ELR (cell line): ENCODE data around the gene PRKAB1.
"Not testable (repeated sequence)": the region's sequence is repeated elsewhere in the genome, so short reads cannot be mapped to it uniquely, and the experiment has no call there.

ENCODE experiments used
- DNase-seq: peaks from one replicate; pipeline ENCODE4 v3.0.0-alpha.2; 2015; ENCODE audit warnings: low read depth

PRKAB1 gene, protein sequence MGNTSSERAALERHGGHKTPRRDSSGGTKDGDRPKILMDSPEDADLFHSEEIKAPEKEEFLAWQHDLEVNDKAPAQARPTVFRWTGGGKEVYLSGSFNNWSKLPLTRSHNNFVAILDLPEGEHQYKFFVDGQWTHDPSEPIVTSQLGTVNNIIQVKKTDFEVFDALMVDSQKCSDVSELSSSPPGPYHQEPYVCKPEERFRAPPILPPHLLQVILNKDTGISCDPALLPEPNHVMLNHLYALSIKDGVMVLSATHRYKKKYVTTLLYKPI

GRCh38 chr12:119667577-119668323, at the start of gene PRKAB1:
Gene PRKAB1 (plus strand): TSS chr12:119668133. CDS start chr12:119668245, 112 bp downstream.
- peak; percentile 98 for DNase-seq

- not testable (repeated sequence) for DNase-seq
These were observed 49.5 kb upstream of the PRKAB1 start for GRCh38 chr12:119618328-119618896.

DNA sequence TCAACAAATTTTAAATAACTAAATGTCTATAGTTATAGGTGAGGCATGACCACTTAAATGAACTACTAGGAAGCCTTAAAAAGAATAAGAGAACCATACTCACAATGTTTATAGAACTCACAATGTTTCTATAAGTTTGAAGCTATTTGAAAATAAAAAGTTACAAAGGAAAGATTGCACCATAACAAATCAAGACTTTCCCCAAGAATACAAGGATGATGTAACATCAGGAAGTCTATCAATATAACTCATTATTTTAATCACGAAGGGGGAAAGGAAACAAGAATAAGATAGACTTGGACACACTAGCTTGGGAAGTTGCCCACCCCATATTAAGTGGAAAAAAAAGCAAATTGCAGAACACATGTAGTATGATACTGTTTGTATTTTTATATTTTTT, 47.4 kb upstream of the PRKAB1 start:
- DNase-seq, result no peak

DNA sequence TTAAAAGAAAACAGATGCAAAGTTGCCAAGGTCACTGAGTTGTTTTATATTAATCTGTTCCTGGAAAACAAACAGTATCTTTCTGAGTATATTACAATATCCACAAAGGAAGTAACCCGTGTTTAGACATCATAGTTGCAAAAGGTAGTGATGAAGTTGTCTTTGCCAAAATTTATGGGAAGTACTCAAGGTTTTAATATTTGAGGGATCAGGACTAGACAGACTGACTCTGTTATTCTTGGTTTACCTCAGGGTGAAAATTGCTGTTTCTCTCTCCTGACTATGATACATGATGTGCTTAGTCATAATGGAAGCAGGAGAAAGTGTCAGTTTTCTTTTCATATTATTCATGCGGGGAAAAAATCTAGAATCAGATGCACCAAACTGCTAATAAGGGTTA, 46.1 kb upstream of the PRKAB1 start:
- DNase-seq, result no peak

GRCh38 chr12:119624966-119625365, 43.0 kb upstream of the PRKAB1 start:
- DNase-seq, result no peak

DNA sequence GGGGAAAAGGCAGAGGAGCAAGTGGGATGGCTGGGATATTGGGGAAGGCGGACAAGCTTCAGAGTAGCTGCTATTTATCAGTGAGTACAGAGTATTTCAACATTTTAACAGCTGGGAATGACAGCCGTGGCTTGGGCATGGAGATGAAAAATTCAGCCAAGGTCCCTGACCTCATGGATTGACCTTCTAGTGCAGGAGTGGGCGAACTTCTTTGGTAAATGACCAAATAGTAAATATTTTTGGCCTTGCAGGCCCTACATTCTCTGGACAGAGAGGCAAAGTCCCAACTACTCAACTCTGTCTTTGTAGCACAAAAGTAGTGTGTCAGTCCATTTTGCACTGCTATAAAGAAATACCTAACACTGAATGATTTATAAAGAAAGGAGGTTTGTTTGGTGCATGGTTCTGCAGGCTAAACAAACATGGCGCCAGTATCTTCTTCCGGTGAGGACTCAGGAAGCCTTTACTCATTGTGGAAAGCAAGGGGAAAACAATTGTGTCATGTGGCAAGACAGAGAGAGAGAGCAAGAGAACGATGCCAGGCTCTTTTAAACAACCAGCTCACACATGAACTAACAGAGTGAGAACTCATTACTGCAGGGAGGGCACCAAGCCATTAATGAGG, 40.8 kb upstream of the PRKAB1 start:
- DNase-seq, result no peak

- no peak for DNase-seq
These were observed 40.2 kb upstream of the PRKAB1 start for GRCh38 chr12:119627686-119628085.

DNA sequence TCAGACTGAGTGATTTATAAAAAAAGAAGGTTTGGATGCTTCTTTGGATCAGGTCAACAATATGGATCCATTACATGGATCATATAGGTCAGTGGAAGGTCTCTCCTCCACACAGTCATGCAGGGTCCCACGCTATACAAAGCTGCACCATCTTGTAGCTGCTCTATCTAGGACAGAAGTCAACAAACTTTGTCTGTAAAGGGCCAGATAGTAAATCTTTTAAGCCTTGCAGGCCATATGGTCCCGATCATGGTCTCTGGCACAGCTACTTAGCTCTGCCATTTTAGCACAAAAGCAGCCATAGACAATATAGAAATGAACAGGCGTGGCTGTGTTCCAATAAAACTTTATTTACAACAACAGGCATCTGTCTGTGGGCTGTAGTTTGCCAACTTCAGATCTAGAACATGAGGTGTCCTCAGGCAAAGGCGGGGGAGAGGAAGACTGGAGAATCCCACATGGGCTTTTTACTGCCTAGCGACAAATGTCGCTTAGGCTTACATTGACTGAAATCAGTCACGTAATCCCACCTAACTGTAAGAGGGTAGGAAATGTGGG, 37.6 kb upstream of the PRKAB1 start:
- no peak for DNase-seq

DNA sequence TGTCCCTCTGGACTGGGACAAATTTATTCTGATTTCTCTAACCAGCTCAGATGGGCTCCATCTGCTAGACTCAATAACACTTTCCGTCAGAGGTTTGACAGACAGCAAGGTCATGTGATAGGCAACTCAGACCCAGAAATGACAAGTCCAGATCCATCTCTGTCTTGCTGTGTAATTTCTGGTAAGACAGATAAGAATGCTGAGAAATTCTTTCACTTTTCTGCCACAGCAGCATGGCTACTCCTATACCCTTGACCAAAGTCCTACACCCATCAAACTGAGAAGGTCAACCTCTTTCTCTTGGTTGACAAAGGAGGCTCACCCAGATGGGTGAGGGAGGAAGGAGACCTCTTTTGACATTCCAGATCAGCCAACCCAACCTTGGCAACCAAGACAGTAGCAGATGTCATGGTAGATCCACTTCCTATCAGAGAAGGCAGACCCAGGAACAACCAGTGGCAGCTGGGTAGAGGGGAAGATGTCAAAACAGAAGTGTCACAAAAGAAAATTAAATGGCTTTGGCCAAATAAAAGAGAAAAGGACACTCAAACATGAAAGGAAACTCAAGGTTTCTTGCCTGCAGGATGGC, 36.9 kb upstream of the PRKAB1 start:
- DNase-seq, result no peak

DNA sequence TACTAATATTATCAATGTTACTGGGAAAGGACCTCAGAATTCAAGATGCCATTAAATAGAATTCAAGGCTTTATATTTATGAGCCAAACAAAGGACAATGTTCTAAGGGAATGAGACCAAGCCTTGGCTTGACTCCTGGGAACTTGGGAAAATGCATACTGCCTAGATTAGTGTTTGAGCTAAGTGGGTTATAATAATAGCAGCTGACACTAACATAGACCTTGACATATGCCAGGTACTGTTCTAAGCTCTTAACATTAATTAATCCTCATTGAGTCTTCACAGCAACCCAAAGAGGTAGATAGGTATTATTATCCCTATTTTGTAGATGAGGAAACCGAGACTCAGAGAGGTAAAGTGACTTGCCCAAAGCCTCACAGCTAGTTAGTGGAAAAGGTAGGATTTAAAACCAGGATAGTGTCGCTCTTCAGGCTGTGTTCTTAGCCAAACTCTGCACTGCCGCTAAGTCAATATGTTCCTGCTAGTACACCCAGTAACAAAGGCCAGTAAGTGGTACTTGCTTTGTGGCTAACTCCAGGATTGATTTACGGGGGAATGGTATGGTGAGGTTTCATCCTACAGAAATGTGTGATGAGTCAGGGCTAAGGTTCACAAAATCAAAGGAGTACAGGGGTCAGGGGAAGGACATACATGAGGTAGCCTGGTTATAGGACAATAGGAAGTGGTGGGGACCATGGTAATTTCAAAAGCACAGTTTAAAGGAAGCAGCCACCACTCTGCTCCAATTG, 35.8 kb upstream of the PRKAB1 start:
- DNase-seq, result peak; percentile 26

GRCh38 chr12:119634743-119635142, 33.2 kb upstream of the PRKAB1 start:
- DNase-seq, result no peak

GRCh38 chr12:119642986-119643385, 24.9 kb upstream of the PRKAB1 start:
- DNase-seq, result no peak

- no peak for DNase-seq
These were observed 23.0 kb upstream of the PRKAB1 start for GRCh38 chr12:119644930-119645329.

DNA sequence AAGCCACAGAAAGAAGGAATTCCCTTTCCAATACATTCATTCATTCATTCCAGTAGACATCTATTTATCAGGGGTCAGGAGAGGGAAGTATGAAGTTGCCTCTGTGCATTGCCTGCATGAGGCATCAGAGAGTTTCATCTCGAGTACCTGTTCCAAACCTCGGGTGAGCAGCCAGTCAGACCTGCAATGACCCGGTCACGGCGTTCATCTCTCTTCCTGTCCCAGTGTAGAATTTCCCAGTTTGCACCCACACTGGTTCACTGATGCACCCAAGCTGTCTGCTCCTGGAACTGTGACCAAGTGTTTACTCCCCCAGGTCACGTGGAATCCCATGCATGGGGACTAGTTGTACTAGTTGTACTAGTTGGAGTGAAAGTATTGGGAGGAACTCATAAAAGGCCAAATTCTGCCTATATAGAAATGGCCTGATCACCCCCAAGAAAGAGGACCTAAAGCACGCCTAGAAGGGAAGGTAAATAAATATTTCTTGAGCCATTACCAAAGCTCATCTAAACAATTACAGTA, 22.3 kb upstream of the PRKAB1 start:
- DNase-seq, result no peak

DNA sequence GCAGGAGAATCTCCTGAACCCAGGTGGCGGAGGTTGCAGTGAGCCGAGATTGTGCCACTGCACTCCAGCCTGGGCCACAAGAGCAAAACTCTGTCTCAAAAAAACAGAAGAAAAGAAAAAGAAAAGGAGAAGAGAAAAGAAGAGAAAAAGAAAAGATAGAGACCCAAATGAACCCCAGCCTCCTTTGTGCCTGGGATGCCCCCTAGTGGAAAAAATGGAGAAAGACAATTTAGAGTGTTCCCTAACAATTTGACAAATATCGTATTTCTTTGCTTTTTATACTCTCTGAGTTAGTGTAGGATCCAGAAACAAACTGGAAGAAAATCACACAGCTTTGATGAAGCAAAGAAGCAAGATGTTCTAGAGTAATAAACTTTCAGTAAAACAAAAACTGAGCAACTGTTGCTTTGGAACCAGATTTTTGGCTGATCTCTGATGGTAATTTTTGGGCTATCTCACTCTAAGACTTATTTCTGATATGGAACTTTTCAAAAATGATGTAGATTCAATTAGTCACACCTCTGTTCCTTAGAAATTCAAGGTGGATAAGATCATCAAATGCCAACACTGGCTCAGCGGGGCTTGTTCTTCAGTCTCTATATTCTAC, 18.6 kb upstream of the PRKAB1 start:
- peak; percentile 42 for DNase-seq

- DNase-seq, result no peak
These were observed 15.3 kb upstream of the PRKAB1 start for GRCh38 chr12:119652665-119653064.

DNA sequence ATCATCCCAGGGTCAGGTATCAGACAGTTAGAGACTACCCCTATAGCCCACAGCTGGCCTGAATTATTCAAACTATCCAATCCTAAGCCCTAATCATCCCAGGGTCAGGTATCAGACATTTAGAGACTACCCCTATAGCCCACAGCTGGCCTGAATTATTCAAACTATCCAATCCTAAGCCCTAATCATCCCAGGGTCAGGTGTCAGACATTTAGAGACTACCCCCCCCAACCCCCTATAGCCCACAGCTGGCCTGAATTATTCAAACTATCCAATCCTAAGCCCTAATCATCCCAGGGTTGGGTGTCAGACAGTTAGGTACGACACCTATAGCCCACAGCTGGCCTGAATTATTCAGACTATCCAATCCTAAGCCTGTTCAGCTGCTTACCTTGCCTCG, 10.9 kb upstream of the PRKAB1 start:
- DNase-seq, result not testable (repeated sequence)

GRCh38 chr12:119658166-119658565, 9.8 kb upstream of the PRKAB1 start:
- DNase-seq, result not testable (repeated sequence)

- DNase-seq, result peak; percentile 52
These were observed 8.5 kb upstream of the PRKAB1 start for GRCh38 chr12:119659289-119659897.

DNA sequence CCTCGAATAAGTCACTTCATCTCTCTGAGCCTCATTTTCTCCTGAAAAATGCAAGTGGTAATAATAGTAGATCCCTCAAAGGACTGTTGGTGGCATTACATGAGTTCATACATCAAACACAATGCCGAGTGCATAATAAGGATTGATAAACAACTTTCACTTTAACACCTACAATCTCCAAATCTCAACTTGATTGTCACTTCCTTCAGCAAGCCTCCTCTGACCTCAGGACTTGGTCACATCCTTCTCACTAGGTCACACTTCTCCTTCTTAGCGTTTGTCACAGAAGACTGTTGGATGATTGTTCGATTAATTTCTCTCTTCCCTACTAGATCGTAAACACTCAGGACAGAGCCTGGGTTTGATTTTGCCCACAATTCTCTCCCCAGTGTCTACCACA, 7.9 kb upstream of the PRKAB1 start:
- no peak for DNase-seq
